H4 (cell line): Measurements from ENCODE around the gene FAM186B. TPM values are rescaled to one million over a fixed set of nuclear protein-coding genes. Genes with fewer than 3 reads are reported as not detected.
"Not testable (repeated sequence)": the region's sequence is repeated elsewhere in the genome, so short reads cannot be mapped to it uniquely, and the experiment has no call there.

Experiments used
- DNase-seq: peaks from one replicate; pipeline ENCODE4 v3.0.0-alpha.2; 2015; ENCODE audit warnings: low spot score
- total RNA-seq: library from RNA; depleted of rRNA; stranded (reverse); fragments of >200 nt; shearing (Covaris generic); gene quantifications from 2 replicates; pipeline ENCODE4 v1.2.3, GENCODE V29; 2014

The FAM186B gene
- total RNA-seq, 1 experiment from 2014 or later, result 0.39 TPM

GRCh38 chr12:49635656-49636055 is 30.2 kb upstream of the FAM186B start:
- no peak for DNase-seq

GRCh38 chr12:49635036-49635435 is 29.6 kb upstream of the FAM186B start:
- no peak for DNase-seq

GRCh38 chr12:49633703-49634345 is 28.4 kb upstream of the FAM186B start:
- no peak for DNase-seq

GRCh38 chr12:49632986-49633702 is 27.7 kb upstream of the FAM186B start:
- DNase-seq, result no peak

- no peak for DNase-seq
Observed at GRCh38 chr12:49632401-49632800, 27.0 kb upstream of the FAM186B start.

GRCh38 chr12:49631336-49631907 is 26.0 kb upstream of the FAM186B start:
- DNase-seq, result no peak

- peak; percentile 38 for DNase-seq
Observed at GRCh38 chr12:49627752-49628360, 22.4 kb upstream of the FAM186B start.

- no peak for DNase-seq
Observed at GRCh38 chr12:49626836-49627235, 21.4 kb upstream of the FAM186B start.

GRCh38 chr12:49626169-49626835 is 20.9 kb upstream of the FAM186B start:
- DNase-seq, result no peak

GRCh38 chr12:49624921-49625577 is 19.6 kb upstream of the FAM186B start:
- peak; percentile 76 for DNase-seq

GRCh38 chr12:49623142-49623904 is 17.9 kb upstream of the FAM186B start, which contains the start of gene PRPF40B:
Gene PRPF40B, plus strand, starts transcription at chr12:49623561. Its CDS starts 30 bp downstream, at chr12:49623591.
- DNase-seq, result peak; percentile 68

GRCh38 chr12:49622501-49623141 is 17.2 kb upstream of the FAM186B start:
- no peak for DNase-seq

- no peak for DNase-seq
Observed at GRCh38 chr12:49621651-49622500, 16.4 kb upstream of the FAM186B start.

GRCh38 chr12:49619286-49619685 is 13.8 kb upstream of the FAM186B start:
- DNase-seq, result no peak

- no peak for DNase-seq
Observed at GRCh38 chr12:49618576-49618975, 13.1 kb upstream of the FAM186B start.

GRCh38 chr12:49616533-49617219 is 11.2 kb upstream of the FAM186B start:
- DNase-seq, result no peak

- no peak for DNase-seq
Observed at GRCh38 chr12:49615725-49616124, 10.3 kb upstream of the FAM186B start.

- DNase-seq, result no peak
Observed at GRCh38 chr12:49612210-49612609, 6.8 kb upstream of the FAM186B start.

GRCh38 chr12:49610785-49611184 is 5.3 kb upstream of the FAM186B start:
- DNase-seq, result not testable (repeated sequence)
